Measurements from ENCODE around the gene TSHR. TPM values are rescaled to one million over a fixed set of nuclear protein-coding genes. Genes with fewer than 3 reads are reported as not detected.
"Not testable (repeated sequence)": the region's sequence is repeated elsewhere in the genome, so short reads cannot be mapped to it uniquely, and the experiment has no call there.

Gene TSHR
- polyA plus RNA-seq, 5 donors, result 0.18 to 0.48 (median 0.30) TPM

GRCh38 chr14:80996049-80996901, 40.9 kb downstream of the TSHR start:
- DNase-seq, result peak; percentile 25 to 46

- DNase-seq, result no peak
Measured at GRCh38 chr14:81001447-81001846, 46.0 kb downstream of the TSHR start.

GRCh38 chr14:81004575-81004974, 49.2 kb downstream of the TSHR start:
- DNase-seq, result no peak

GRCh38 chr14:81005540-81006228, 50.3 kb downstream of the TSHR start:
- DNase-seq, result no peak

GRCh38 chr14:81006266-81006665, 50.8 kb downstream of the TSHR start:
- DNase-seq, result no peak

GRCh38 chr14:81007131-81007530, 51.7 kb downstream of the TSHR start:
- no peak for DNase-seq

GRCh38 chr14:81009346-81009745, 53.9 kb downstream of the TSHR start:
- no peak for DNase-seq

GRCh38 chr14:81018251-81018650, 62.8 kb downstream of the TSHR start:
- DNase-seq, result no peak

- no peak for DNase-seq
Measured at GRCh38 chr14:81018684-81019083, 63.3 kb downstream of the TSHR start.

GRCh38 chr14:81019113-81019512, 63.7 kb downstream of the TSHR start:
- not testable (repeated sequence) for DNase-seq

GRCh38 chr14:81023095-81023710, 67.8 kb downstream of the TSHR start:
- DNase-seq, result no peak

GRCh38 chr14:81028461-81028860, 73.0 kb downstream of the TSHR start:
- no peak for DNase-seq

- peak in 1 of 2 donors; percentile 1 for DNase-seq
Measured at GRCh38 chr14:81031488-81031887, 76.1 kb downstream of the TSHR start.

GRCh38 chr14:81033698-81034240, 78.3 kb downstream of the TSHR start:
- DNase-seq, result no peak

GRCh38 chr14:81042438-81042837, 87.0 kb downstream of the TSHR start:
- DNase-seq, result no peak

- DNase-seq, result no peak
Measured at GRCh38 chr14:81051547-81051946, 96.1 kb downstream of the TSHR start.

- DNase-seq, result not testable (repeated sequence)
Measured at GRCh38 chr14:81054057-81054456, 98.6 kb downstream of the TSHR start.

- no peak for DNase-seq
Measured at GRCh38 chr14:81055971-81056370, 100.5 kb downstream of the TSHR start.

GRCh38 chr14:81062380-81062779, 107.0 kb downstream of the TSHR start:
- no peak for DNase-seq

GRCh38 chr14:81062816-81063215, 107.4 kb downstream of the TSHR start:
- no peak for DNase-seq

GRCh38 chr14:81066672-81067071, 111.3 kb downstream of the TSHR start:
- DNase-seq, result no peak

- DNase-seq, result no peak
Measured at GRCh38 chr14:81067156-81067555, 111.7 kb downstream of the TSHR start.
